Activated naive CD4-positive, alpha-beta T cell treated with anti-CD3 and anti-CD28 coated beads for 36 hours (primary cell): ENCODE results near the gene SGCB. TPM values are rescaled to one million over a fixed set of nuclear protein-coding genes. Genes with fewer than 3 reads are reported as not detected.
"Not testable (repeated sequence)": the region's sequence is repeated elsewhere in the genome, so short reads cannot be mapped to it uniquely, and the experiment has no call there.

Experiments used
- CTCF ChIA-PET: fragments of 350-600 bp; sonication (Branson Sonifier 250); formaldehyde crosslinking; loops from one replicate; lab custom pipeline; 2021; ENCODE audit warnings: antibody characterized with exemption; lab: Charles Lee
- DNase-seq: peaks from one replicate; pipeline ENCODE4 v3.0.0-alpha.2; 2020
- H3K27ac Mint-ChIP-seq: one replicate; pipeline ENCODE4 v1.8.0; 2021; ENCODE audit warnings: mild to moderate bottlenecking, mixed read lengths
- H3K27me3 Mint-ChIP-seq: one replicate; pipeline ENCODE4 v1.8.0; 2021; ENCODE audit warnings: low read depth, mixed read lengths
- H3K36me3 Mint-ChIP-seq: one replicate; pipeline ENCODE4 v1.8.0; 2021; ENCODE audit warnings: low read depth, mixed read lengths
- H3K4me1 Mint-ChIP-seq: one replicate; pipeline ENCODE4 v1.8.0; 2021; ENCODE audit warnings: low read depth, mixed read lengths
- H3K4me3 Mint-ChIP-seq: one replicate; pipeline ENCODE4 v1.8.0; 2021; ENCODE audit warnings: mild to moderate bottlenecking, moderate library complexity, mixed read lengths
- H3K9me3 Mint-ChIP-seq: one replicate; pipeline ENCODE4 v1.8.0; 2021; ENCODE audit warnings: mixed read lengths
- intact Hi-C: fragments of 100-400 bp; cut with micrococcal nuclease; formaldehyde crosslinking; loops from one replicate; pipeline ENCODE4 v1.15.1; 2023
- total RNA-seq, 2 experiments: library from RNA; stranded (reverse); gene quantifications; one replicate each; pipeline ENCODE4 v1.2.3, GENCODE V29; 2021

The SGCB gene, protein sequence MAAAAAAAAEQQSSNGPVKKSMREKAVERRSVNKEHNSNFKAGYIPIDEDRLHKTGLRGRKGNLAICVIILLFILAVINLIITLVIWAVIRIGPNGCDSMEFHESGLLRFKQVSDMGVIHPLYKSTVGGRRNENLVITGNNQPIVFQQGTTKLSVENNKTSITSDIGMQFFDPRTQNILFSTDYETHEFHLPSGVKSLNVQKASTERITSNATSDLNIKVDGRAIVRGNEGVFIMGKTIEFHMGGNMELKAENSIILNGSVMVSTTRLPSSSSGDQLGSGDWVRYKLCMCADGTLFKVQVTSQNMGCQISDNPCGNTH
- total RNA-seq = 1 to 10 TPM; 7.9 to 8.5 TPM

DNA sequence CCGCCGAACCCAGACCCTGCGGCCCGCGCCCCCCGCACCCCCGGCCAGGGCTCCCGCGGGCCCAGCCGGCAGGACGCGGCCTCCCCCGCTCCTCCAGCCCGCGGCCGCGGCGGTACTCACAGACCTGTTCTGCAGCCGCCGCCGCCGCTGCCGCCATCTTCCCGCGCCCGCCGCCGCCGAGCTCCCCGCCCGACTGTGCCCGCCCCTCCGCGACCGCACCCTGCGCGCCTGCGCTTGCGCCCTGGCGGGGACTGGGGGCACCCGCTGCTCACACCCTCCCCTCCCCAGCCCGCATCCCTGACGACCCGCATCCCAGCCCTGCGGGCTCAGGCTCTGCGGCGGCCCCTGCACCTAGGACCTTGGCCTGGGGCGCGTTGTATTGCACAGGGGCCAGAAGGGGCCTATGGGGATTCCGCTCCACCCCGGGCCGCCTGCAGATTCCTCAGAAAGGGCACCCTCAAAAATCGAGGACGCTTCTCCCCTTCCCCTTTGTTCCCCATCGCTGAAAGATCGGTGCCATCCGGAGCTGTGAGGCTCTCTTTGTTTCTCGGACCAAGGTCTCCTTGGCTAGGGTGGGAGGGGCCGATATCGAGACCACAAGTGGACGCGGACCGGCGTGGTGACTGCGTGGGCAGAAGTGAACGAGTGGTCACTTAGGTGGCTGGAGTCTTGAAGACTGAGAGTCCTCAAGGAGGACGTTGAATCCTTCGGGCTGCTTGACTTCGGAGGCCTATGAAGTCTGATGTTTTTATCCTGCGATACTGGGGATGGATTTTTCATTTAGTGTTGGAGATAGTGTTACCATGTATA lies at the start of gene SGCB:
SGCB (minus strand) TSS at position 197 of the 810 bp plus-strand sequence; CDS start at position 157, 40 bp downstream.
- CTCF ChIA-PET = interaction anchor here (1.1 to 1.5 kb wide), 3 partner anchors 10 to 142 kb away, joined by 3 read pairs; no protein-coding TSS in a partner anchor
- no peak within 1 kb of the TSS for H3K27ac Mint-ChIP-seq
- no peaks in the 10 kb centered on the region for H3K9me3 Mint-ChIP-seq
- no peaks in the 10 kb centered on the region for H3K36me3 Mint-ChIP-seq
- peaks cover 13% of the 10 kb centered on the region for H3K27me3 Mint-ChIP-seq
- H3K4me3 Mint-ChIP-seq = peak within 1 kb of the TSS; percentile 79
- H3K4me1 Mint-ChIP-seq = peaks cover 20% of the 10 kb centered on the region
- intact Hi-C loops = loop anchor here (1.0 to 10.0 kb wide), 2 partner anchors 195 to 676 kb away; partner anchors contain the start of gene DCUN1D4
- DNase-seq = peak; percentile 66

DNA sequence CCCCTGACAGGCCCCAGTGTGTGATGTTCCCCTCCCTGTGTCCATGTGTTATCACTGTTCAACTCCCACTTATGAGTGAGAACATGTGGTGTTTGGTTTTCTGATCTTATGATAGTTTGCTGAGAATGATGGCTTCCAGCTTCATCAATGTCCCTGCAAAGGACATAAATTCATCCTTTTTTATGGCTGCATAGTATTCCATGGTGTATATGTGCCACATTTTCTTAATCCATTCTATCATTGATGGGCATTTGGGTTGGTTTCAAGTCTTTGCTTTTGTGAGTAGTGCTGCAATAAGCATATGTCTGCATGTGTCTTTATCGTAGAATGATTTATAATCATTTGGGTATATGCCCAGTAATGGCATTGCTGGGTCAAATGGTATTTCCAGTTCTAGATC lies 48.3 kb upstream of the SGCB start:
- H3K4me1 Mint-ChIP-seq, CTCF ChIA-PET, intact Hi-C loops, H3K27ac Mint-ChIP-seq, H3K4me3 Mint-ChIP-seq, H3K36me3 Mint-ChIP-seq, DNase-seq, H3K9me3 Mint-ChIP-seq: not testable (repeated sequence)
- H3K27me3 Mint-ChIP-seq = peaks cover 16% of the 10 kb centered on the region

DNA sequence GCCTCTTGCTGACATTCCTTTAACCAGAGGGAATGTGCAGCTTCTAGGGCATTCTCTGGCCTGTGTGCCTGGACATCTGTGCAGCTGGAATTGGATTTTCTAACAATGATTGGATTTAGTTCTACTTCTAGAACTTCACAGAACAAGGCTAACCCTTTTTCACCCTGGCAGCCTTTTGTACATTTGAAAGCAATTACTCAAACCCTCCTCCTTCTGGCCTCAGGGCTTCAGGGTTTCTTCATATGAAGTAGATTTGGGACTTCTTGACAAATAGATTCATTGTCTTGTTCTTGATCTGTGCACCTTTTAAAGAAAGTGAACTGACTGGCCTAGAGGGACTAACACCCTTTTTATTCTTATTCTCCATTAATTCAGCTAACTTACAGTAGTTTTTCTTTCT lies 43.1 kb upstream of the SGCB start:
- Mint-ChIP-seq H3K4me3 (no peak overlapping the region), H3K27ac (no peak overlapping the region), H3K27me3 (peaks cover 21% of the 10 kb centered on the region), H3K36me3 (no peaks in the 10 kb centered on the region), H3K4me1 (no peaks in the 10 kb centered on the region), H3K9me3 (peaks cover under 1% of the 10 kb centered on the region)
- no peak for DNase-seq
- intact Hi-C loops = no loop called here
- CTCF ChIA-PET = no interaction called here

DNA sequence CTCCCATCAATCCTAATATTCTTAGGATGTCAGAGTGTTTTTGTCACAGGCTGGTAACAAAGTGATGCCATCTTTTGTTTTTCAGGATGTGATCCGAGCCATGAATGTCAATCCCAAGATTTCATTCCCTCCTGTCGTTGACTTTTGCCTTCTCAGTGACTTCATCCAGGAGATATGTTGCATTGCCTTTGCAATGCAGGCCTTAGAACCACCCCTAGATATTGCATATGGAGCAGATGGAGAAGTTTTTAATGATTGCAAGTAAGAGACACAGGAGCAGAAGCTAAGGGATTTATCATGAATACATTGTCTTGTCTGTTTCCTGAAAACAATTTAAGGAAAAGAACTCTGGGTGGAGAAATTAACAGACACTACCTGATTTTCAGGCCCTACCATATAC lies 41.6 kb upstream of the SGCB start:
- Mint-ChIP-seq H3K4me1 (no peaks in the 10 kb centered on the region), H3K9me3 (no peaks in the 10 kb centered on the region), H3K4me3 (no peak overlapping the region), H3K27me3 (peaks cover 30% of the 10 kb centered on the region), H3K27ac (no peak overlapping the region), H3K36me3 (no peaks in the 10 kb centered on the region)
- CTCF ChIA-PET = no interaction called here
- intact Hi-C loops = no loop called here
- no peak for DNase-seq

DNA sequence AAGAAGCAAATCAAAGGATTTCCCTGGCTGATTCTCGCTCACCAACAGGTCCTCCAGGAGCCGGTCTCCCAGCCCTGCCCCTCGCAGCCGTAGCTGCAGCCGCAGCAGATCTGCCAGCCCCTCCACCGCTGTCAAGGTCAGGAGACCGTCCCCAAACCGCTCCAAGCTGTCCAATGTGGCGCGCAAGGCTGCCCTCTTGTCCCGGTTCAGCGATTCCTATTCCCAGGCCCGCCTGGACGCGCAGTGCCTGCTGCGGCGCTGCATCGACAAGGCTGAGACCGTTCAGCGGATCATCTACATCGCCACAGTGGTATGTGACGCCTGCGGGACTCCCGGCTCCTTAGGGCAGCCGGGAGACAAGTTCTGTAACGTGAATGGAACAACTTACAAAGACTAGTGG lies 38.6 kb upstream of the SGCB start:
- no peaks in the 10 kb centered on the region for H3K36me3 Mint-ChIP-seq
- H3K4me3 Mint-ChIP-seq = no peak overlapping the region
- intact Hi-C loops = no loop called here
- H3K27ac Mint-ChIP-seq = no peak overlapping the region
- no peak for DNase-seq
- H3K9me3 Mint-ChIP-seq = no peaks in the 10 kb centered on the region
- no peaks in the 10 kb centered on the region for H3K4me1 Mint-ChIP-seq
- peaks cover 36% of the 10 kb centered on the region for H3K27me3 Mint-ChIP-seq
- CTCF ChIA-PET = no interaction called here

DNA sequence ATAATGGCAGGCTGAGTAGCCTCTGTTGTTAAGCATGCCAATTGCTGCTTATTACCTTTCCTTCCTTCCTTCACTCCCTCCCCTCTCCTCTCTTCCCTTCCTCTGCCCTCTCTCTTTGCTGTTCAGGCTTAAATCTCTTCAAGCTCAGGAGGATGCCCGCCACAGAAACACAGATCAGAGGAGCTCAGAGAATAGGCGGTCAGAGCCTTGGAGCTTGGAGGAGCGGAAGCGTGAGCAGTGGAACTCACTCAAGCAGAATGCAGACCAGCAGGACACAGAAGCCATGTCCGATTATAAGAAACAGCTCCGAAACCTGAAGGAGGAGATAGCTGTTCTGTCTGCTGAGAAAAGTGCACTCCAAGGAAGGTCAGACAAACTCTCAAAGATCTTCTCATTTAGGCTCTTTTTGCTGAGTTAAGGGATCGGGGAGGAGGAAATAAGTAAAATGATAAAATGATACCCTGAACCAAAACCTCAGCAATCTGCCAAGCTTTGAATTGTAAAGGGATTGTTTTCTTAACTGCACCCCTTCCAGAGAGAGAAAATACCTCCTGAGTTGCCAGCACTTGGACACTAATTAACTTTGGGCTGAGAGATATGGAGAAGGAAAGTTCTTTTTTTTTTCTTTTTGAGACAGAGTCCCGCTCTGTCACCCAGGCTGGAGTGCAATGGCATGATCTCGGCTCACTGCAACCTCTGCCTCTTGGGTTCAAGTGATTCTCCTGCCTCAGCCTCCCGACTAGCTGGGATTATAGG lies 33.9 kb upstream of the SGCB start:
- Mint-ChIP-seq H3K4me3 (no peak overlapping the region), H3K27me3 (peaks cover 53% of the 10 kb centered on the region), H3K27ac (no peak overlapping the region), H3K36me3 (no peaks in the 10 kb centered on the region), H3K4me1 (no peaks in the 10 kb centered on the region), H3K9me3 (no peaks in the 10 kb centered on the region)
- CTCF ChIA-PET = interaction anchor here (0.6 kb wide), 1 partner anchor 21 kb away, joined by 3 read pairs; no protein-coding TSS in a partner anchor
- intact Hi-C loops = no loop called here
- DNase-seq = no peak

DNA sequence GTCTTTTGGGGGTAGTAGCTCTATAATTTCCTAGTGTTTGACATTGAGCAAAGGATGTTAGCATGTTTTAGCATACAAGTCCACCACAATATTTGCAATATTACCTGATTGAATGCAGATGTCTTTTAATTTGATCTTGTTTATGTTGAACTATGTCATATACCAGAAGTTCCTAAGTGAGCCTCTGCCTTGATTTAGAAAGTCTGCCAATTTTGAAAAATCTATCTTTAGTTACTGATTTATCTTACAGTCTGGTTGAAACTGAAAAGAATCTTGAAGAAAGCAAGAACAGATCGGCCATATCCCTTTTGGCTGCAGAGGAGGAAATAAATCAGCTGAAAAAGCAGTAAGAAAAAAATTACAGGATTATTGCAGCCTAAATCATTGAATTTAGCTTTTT lies 31.5 kb upstream of the SGCB start:
- no peak overlapping the region for H3K4me3 Mint-ChIP-seq
- H3K9me3 Mint-ChIP-seq = no peaks in the 10 kb centered on the region
- CTCF ChIA-PET = no interaction called here
- no peaks in the 10 kb centered on the region for H3K36me3 Mint-ChIP-seq
- H3K27ac Mint-ChIP-seq = no peak overlapping the region
- H3K27me3 Mint-ChIP-seq = peaks cover 49% of the 10 kb centered on the region
- DNase-seq = no peak
- no peaks in the 10 kb centered on the region for H3K4me1 Mint-ChIP-seq
- intact Hi-C loops = no loop called here

DNA sequence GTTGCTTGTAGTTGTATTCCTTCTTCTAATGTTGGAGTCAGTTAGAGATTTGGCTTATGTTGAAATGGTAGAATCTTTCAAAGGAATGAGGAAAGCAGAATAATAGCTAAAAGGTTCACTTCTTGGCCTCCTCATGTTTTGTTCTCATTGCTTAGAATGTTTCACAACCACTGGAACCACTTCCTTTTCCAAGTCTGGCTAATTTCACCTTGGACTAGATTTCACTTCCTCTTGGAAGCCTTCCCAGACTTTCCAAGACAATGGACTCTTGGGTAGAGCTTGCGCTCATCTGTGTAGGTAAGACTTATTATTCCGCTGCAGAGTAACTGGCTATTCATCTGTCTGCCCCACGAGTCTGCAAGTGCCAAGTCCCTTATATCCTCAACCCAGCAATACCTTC lies 21.3 kb upstream of the SGCB start:
- Mint-ChIP-seq H3K9me3 (no peaks in the 10 kb centered on the region), H3K27ac (no peak overlapping the region), H3K4me1 (no peaks in the 10 kb centered on the region), H3K36me3 (no peaks in the 10 kb centered on the region), H3K4me3 (no peak overlapping the region), H3K27me3 (peaks cover 15% of the 10 kb centered on the region)
- CTCF ChIA-PET = no interaction called here
- DNase-seq = no peak
- intact Hi-C loops = no loop called here

DNA sequence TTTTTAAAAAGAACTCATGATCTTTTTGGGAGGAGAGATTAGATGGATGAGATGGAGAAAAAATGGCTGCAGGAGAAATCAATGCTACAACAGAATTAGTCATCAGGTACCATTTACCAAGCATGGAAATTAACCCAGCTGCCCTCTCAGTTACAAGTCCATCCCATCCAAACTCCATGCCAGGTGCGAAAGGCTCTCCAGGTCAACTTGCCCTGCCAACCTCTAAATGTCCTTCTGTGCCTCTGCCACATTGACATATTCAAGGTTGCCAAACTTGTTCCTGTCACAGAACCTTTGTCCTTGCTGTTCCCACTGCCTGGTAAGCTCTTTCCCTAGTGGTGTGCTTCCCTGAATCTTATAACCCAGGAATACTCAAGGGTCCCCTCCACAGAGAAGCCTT lies 20.2 kb upstream of the SGCB start:
- Mint-ChIP-seq H3K4me3 (no peak overlapping the region), H3K27me3 (peaks cover 26% of the 10 kb centered on the region), H3K27ac (no peak overlapping the region), H3K36me3 (no peaks in the 10 kb centered on the region), H3K4me1 (no peaks in the 10 kb centered on the region), H3K9me3 (no peaks in the 10 kb centered on the region)
- no peak for DNase-seq
- intact Hi-C loops = no loop called here
- CTCF ChIA-PET = no interaction called here

DNA sequence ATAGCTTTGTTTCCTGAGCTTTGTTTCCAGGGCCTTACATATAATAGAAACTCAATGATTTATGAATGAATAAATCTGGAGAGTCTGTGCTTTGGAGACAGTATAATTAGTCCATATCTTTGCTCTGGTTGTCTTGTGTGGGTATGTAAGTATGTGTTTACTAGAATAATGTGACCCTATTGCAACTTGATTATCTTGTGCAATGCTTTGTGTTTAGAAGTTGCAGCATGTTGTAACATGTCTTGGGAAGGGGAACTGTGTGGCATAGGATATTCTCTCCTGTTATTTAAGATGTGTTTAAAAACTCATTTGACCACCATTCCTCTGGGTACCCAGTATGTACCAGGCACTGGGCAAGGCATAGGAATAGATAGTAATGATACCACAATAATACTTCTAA lies 19.1 kb upstream of the SGCB start:
- no peak overlapping the region for H3K27ac Mint-ChIP-seq
- no peak overlapping the region for H3K4me3 Mint-ChIP-seq
- CTCF ChIA-PET = no interaction called here
- intact Hi-C loops = no loop called here
- peaks cover 5% of the 10 kb centered on the region for H3K4me1 Mint-ChIP-seq
- H3K27me3 Mint-ChIP-seq = peaks cover 37% of the 10 kb centered on the region
- no peaks in the 10 kb centered on the region for H3K36me3 Mint-ChIP-seq
- no peak for DNase-seq
- H3K9me3 Mint-ChIP-seq = no peaks in the 10 kb centered on the region

DNA sequence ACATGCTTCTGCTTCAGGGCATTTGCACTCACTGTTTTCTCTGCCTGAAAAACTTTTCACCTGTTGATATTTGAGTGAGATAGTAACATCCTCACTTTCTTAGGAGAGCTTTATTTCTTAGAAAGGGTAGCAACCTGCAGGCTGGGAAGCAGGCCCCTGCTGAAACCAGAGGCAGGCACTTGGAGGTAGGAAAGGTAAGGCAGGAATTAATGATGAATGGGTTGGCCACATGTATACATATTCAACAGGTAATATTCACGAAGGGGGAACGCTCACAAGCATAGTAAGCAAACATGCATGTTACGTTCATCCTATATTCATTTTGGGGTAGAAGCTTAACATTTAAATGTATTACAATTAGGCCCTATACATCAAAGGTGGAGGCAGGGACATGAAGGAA lies 16.2 kb upstream of the SGCB start:
- Mint-ChIP-seq H3K27me3 (peaks cover 53% of the 10 kb centered on the region), H3K27ac (no peak overlapping the region)
- CTCF ChIA-PET = interaction anchor here (0.7 kb wide), 1 partner anchor 18 kb away, joined by 3 read pairs; no protein-coding TSS in a partner anchor

DNA sequence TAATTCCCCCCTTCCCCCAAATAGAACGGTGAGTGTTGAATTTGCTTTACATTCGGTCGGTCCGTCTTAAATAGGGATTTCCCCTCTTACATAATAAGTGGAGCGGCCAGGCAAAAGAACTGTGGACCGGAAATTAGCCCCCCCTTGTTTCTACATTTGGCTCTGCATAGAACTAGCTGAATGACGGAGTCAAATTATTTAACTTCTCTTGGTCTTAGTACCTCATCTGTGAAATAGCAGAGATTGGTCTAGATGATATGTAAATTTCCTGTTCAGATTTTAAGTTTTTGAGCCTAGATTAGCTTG lies 14.3 kb upstream of the SGCB start:
- CTCF ChIA-PET = interaction anchor here (0.7 kb wide), 1 partner anchor 1023 kb away, joined by 4 read pairs; no protein-coding TSS in a partner anchor
- H3K9me3 Mint-ChIP-seq = no peaks in the 10 kb centered on the region
- peaks cover 64% of the 10 kb centered on the region for H3K27me3 Mint-ChIP-seq
- H3K4me3 Mint-ChIP-seq = peak overlapping the region; percentile 32
- DNase-seq = no peak
- peaks cover 15% of the 10 kb centered on the region for H3K4me1 Mint-ChIP-seq
- intact Hi-C loops = no loop called here
- no peaks in the 10 kb centered on the region for H3K36me3 Mint-ChIP-seq
- no peak overlapping the region for H3K27ac Mint-ChIP-seq

More for the DNA sequence above, 16.2 kb upstream of the SGCB start:
- Mint-ChIP-seq H3K9me3 (no peaks in the 10 kb centered on the region), H3K4me1 (peaks cover 15% of the 10 kb centered on the region), H3K36me3 (no peaks in the 10 kb centered on the region), H3K4me3 (no peak overlapping the region)
- intact Hi-C loops = no loop called here
- DNase-seq = no peak
